Fibroblast of mammary gland (primary cell): Measurements from ENCODE around the gene CNPY4.

Experiments used
- DNase-seq: peaks from one replicate; pipeline ENCODE4 v3.0.0-alpha.2; 2010; ENCODE audit warnings: low read depth
- H3K4me3 ChIP-seq: 2 replicates; pipeline ENCODE4 v1.5.1; 2011; ENCODE audit warnings: low read depth, mild to moderate bottlenecking, low read length, moderate library complexity; ENCODE audit not compliant: control insufficient read depth
- TF ChIP-seq, protein P1 (sequence below): conservative IDR thresholded peaks from 2 replicates; pipeline ENCODE4 v1.5.1; 2011; ENCODE audit warnings: low read depth, low read length, inconsistent platforms; ENCODE audit not compliant: control insufficient read depth, insufficient read depth

Gene CNPY4

DNA sequence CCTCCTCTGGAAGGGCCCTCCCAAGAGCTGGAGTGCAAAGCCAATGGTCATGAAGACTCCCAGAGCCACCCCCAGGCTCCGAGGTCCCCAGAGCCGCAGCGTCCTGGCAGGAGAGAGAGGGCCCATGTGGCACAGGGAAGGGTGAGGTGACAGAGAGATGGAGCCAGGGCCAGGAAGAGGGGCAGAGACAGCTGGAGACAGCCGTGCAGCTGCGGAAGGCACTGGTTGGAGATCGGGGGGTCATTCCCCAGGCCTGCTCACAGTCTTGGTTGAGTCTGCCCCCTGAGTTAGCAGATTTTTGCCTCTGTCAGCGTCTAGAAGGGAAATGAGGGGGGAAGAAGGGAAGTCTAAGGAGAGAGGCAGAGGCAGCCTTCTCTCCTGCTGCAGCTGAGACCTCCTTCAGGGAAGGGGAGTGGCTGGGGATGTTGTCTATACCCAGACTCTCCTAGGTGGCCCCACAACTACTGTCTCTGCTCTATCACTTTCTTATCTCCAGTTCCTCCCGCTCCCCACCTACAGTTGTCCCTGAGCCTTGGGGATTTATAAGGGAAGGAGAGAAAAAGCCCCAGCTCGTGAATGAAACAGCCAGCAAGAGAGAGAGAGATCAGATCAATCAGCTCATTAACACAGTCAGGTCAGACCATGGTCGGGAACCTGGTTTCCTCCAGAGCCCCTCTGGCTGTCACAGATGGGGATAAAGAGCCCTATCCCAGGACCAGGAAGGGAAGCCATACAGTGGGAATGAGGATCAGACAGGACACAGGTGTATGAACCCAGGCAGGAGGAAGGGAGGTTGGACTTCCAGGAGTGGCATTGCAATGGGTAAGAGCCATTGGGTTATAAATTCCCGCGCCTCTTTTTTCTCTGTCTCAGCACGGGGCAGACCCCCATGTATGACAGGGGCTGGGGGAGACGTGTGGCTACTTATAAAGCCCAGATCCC, 47.8 kb downstream of the CNPY4 start:
- TF ChIP-seq, protein P1, sequence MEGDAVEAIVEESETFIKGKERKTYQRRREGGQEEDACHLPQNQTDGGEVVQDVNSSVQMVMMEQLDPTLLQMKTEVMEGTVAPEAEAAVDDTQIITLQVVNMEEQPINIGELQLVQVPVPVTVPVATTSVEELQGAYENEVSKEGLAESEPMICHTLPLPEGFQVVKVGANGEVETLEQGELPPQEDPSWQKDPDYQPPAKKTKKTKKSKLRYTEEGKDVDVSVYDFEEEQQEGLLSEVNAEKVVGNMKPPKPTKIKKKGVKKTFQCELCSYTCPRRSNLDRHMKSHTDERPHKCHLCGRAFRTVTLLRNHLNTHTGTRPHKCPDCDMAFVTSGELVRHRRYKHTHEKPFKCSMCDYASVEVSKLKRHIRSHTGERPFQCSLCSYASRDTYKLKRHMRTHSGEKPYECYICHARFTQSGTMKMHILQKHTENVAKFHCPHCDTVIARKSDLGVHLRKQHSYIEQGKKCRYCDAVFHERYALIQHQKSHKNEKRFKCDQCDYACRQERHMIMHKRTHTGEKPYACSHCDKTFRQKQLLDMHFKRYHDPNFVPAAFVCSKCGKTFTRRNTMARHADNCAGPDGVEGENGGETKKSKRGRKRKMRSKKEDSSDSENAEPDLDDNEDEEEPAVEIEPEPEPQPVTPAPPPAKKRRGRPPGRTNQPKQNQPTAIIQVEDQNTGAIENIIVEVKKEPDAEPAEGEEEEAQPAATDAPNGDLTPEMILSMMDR = no peak
- no peak for DNase-seq
- H3K4me3 ChIP-seq = no peak overlapping the region

- no peak for DNase-seq
- peak overlapping the region; percentile 46 for H3K4me3 ChIP-seq
- TF ChIP-seq, protein P1 = no peak
Observed at GRCh38 chr7:100167912-100168323, 48.5 kb downstream of the CNPY4 start.

DNA sequence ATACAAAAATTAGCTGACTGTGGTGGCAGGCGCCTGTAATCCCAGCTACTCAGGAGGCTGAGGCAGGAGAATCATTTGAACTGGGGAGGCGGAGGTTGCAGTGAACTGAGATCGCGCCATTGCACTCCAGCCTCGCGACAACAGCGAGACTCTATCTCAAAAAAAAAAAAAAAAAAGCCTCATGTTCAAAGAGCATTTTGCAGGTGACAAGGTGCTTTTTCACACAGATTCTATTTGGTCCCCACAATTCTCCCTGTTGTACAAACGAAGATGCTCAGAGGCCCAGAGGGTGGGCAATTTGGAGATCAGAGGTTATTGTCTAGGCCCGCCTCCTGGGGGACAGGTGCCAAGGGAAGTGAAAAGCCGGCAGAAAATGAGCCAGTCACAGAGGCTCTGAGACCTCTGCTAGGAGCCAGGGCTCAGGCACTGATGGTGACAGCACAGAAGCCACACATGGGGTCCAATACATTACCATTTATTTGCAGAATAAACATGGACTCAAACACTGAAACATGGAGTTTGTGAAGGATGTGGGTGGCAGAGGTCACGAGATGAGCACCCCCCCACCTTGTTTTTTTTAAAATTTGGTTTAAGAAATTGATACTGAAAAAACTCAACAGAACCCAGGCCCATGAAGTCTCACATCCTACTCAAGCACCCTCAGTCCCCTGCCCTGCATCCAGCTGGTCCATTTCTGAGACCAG, 49.9 kb downstream of the CNPY4 start:
- TF ChIP-seq, protein P1 = no peak
- DNase-seq = no peak
- no peak overlapping the region for H3K4me3 ChIP-seq

DNA sequence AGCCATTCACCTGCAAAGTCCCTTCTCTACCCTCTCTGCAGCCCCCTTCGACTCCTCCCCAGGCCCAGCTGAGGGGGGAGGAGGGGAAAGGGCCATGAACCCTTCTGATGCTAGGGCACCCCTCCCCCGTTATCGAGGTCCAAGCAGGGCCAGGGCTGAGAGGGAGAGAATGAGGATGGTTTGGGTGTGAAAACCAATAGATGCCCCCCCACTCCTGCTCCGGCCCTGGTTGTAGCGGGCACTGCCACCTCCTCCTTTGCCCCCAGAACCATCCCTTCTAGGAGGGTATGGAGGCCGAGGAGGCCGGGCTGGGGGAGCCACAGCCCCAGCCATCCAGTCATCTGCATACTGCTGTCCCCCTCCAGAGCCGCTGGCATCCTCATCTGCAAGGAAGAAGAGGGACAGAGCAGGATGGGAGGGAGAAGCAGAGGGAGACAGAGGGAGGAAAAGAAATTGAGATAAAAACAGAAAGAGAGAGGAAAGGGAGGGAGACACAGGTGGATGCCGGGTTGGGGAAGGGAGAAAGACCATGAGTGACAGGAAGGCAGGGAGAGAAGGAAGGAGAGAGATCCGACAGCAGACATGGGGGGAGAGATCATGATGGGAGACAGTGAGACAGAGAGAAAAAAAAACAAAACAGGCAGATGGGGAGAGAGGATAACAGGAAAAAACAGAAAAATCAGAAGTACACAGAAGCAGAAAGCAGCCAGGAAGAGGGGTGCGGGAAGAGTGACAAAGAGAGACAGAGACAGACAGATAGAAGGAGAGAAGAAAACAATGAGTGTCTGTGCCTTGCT, 50.9 kb downstream of the CNPY4 start:
- TF ChIP-seq, protein P1 = no peak

DNA sequence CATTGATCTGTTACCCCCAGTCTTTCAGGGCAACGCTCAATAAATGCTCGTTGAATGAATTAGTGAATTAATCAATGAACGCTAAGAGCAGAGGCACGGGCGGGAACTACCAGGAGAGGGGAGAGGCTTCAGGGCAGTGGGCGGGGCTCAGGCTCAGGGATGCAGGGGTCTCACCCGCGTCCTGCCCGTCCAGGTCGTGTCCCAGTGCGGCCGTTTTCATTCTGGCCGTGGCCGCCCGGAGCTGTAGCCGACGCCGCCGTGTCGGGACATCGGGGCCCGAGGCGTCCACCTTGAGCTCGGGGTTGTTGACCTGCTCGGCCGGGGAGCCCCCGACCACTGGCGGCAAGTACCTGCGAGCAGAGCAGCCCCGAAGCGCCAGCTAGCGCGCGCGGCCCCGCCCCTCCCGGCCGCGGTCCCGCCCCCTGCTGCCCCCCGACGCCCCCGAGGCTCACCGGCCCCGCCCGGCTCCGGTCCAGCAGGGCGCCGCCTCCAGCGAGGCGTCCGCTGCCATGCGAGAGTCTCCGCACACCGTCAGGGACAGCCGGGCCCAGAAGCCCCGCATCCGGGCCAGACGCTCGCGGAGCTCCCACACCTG, 51.8 kb downstream of the CNPY4 start:
- no peak for DNase-seq
- peak overlapping the region; percentile 15 for H3K4me3 ChIP-seq
- TF ChIP-seq, protein P1 = no peak

More for the DNA sequence above, 50.9 kb downstream of the CNPY4 start:
- H3K4me3 ChIP-seq = no peak overlapping the region
- no peak for DNase-seq

- TF ChIP-seq, protein P1 = no peak
- no peak for DNase-seq
- H3K4me3 ChIP-seq = no peak overlapping the region
Observed at GRCh38 chr7:100171840-100172239, 52.4 kb downstream of the CNPY4 start.
